GM19240 (cell line): ENCODE data around the gene GIPC3.
A peak's percentile ranks its signal among the peaks of the same experiment; 100 is the strongest.

Source experiments
- DNase-seq: peaks from one replicate; pipeline ENCODE4 v3.0.0; 2011; ENCODE audit warnings: low spot score; ENCODE audit not compliant: insufficient read length

GIPC3 gene

GRCh38 chr19:3585301-3586126, at the start of gene GIPC3:
Gene GIPC3 (plus strand): TSS chr19:3585478. CDS start chr19:3585598, 120 bp downstream.
- no peak for DNase-seq

GRCh38 chr19:3535563-3535965, 49.7 kb upstream of the GIPC3 start:
- DNase-seq, result no peak

- DNase-seq, result no peak
Measured at GRCh38 chr19:3535981-3536380, 49.3 kb upstream of the GIPC3 start.

- DNase-seq, result no peak
Measured at GRCh38 chr19:3536429-3537100, 48.7 kb upstream of the GIPC3 start.

- no peak for DNase-seq
Measured at GRCh38 chr19:3537101-3537437, 48.2 kb upstream of the GIPC3 start.

- DNase-seq, result no peak
Measured at GRCh38 chr19:3537438-3538240, 47.6 kb upstream of the GIPC3 start.

GRCh38 chr19:3538258-3538929, 46.9 kb upstream of the GIPC3 start:
- DNase-seq, result no peak

GRCh38 chr19:3538965-3539755, 46.1 kb upstream of the GIPC3 start, which contains the start of gene TEKTIP1:
Gene TEKTIP1 (plus strand): TSS chr19:3539174. CDS start chr19:3539178, 4 bp downstream.
- DNase-seq, result no peak

GRCh38 chr19:3539756-3540118, 45.5 kb upstream of the GIPC3 start:
- DNase-seq, result no peak

GRCh38 chr19:3543150-3544057, 41.9 kb upstream of the GIPC3 start:
- DNase-seq, result no peak

- DNase-seq, result no peak
Measured at GRCh38 chr19:3544058-3544376, 41.3 kb upstream of the GIPC3 start.

GRCh38 chr19:3544742-3545668, 40.3 kb upstream of the GIPC3 start:
- peak; percentile 81 for DNase-seq

GRCh38 chr19:3545669-3546034, 39.6 kb upstream of the GIPC3 start:
- no peak for DNase-seq

- no peak for DNase-seq
Measured at GRCh38 chr19:3546119-3546518, 39.2 kb upstream of the GIPC3 start.

- no peak for DNase-seq
Measured at GRCh38 chr19:3547301-3547731, 38.0 kb upstream of the GIPC3 start.

GRCh38 chr19:3547767-3548282, 37.5 kb upstream of the GIPC3 start:
- DNase-seq, result no peak

- no peak for DNase-seq
Measured at GRCh38 chr19:3548606-3549005, 36.7 kb upstream of the GIPC3 start.

- DNase-seq, result no peak
Measured at GRCh38 chr19:3549816-3550215, 35.5 kb upstream of the GIPC3 start.
